BE2C (cell line): ENCODE results near the gene ANO1.

Source experiments
- DNase-seq: peaks from one replicate; pipeline ENCODE4 v3.0.0-alpha.2; 2020
- H3K27me3 ChIP-seq: fragments of 250-450 bp; sonication (Bioruptor Pico); 2 replicates; pipeline ENCODE4 v1.5.1; 2020; ENCODE audit warnings: mild to moderate bottlenecking
- H3K36me3 ChIP-seq: fragments of 250-450 bp; sonication (Bioruptor Pico); 2 replicates; pipeline ENCODE4 v1.5.1; 2020; ENCODE audit warnings: mild to moderate bottlenecking
- H3K4me1 ChIP-seq: fragments of 250-450 bp; sonication (Bioruptor Pico); 2 replicates; pipeline ENCODE4 v1.5.1; 2020
- H3K4me3 ChIP-seq: 2 replicates; pipeline ENCODE4 v1.5.1; 2011; ENCODE audit warnings: low read depth, low read length
- H3K9me3 ChIP-seq: fragments of 250-450 bp; sonication (Bioruptor Pico); 2 replicates; pipeline ENCODE4 v1.5.1; 2020
- CTCF ChIP-seq: IDR thresholded peaks from 2 replicates; pipeline ENCODE4 v1.5.1; 2012; ENCODE audit warnings: mild to moderate bottlenecking, low read depth, low read length

Gene ANO1

GRCh38 chr11:70059971-70060370 is 18.1 kb upstream of the ANO1 start:
- no peak overlapping the region for H3K4me3 ChIP-seq
- H3K9me3 ChIP-seq, result no peaks in the 10 kb centered on the region
- H3K36me3 ChIP-seq, result no peaks in the 10 kb centered on the region
- peaks cover 4% of the 10 kb centered on the region; the same call in 1 of the 2 replicates for H3K4me1 ChIP-seq
- DNase-seq, result no peak
- H3K27me3 ChIP-seq, result no peaks in the 10 kb centered on the region
- no peak for TF ChIP-seq CTCF

GRCh38 chr11:70060611-70061293 is 17.4 kb upstream of the ANO1 start:
- TF ChIP-seq CTCF, result no peak
- no peak for DNase-seq
- H3K27me3 ChIP-seq, result no peaks in the 10 kb centered on the region
- H3K36me3 ChIP-seq, result no peaks in the 10 kb centered on the region
- H3K4me1 ChIP-seq, result peaks cover 4% of the 10 kb centered on the region; the same call in 1 of the 2 replicates
- no peak overlapping the region for H3K4me3 ChIP-seq
- H3K9me3 ChIP-seq, result no peaks in the 10 kb centered on the region

- Histone ChIP-seq H3K4me1 (peaks cover 4% of the 10 kb centered on the region; the same call in 1 of the 2 replicates), H3K4me3 (no peak overlapping the region), H3K9me3 (no peaks in the 10 kb centered on the region), H3K27me3 (no peaks in the 10 kb centered on the region), H3K36me3 (no peaks in the 10 kb centered on the region)
- DNase-seq, result no peak
- TF ChIP-seq CTCF, result no peak
Observed at GRCh38 chr11:70061734-70062133, 16.4 kb upstream of the ANO1 start.

GRCh38 chr11:70063121-70063520 is 15.0 kb upstream of the ANO1 start:
- DNase-seq, result no peak
- Histone ChIP-seq H3K36me3 (no peaks in the 10 kb centered on the region), H3K27me3 (no peaks in the 10 kb centered on the region), H3K9me3 (no peaks in the 10 kb centered on the region), H3K4me1 (no peaks in the 10 kb centered on the region), H3K4me3 (no peak overlapping the region)
- no peak for TF ChIP-seq CTCF

- no peaks in the 10 kb centered on the region for H3K36me3 ChIP-seq
- H3K27me3 ChIP-seq, result no peaks in the 10 kb centered on the region
- no peak overlapping the region for H3K4me3 ChIP-seq
- H3K4me1 ChIP-seq, result no peaks in the 10 kb centered on the region
- no peaks in the 10 kb centered on the region for H3K9me3 ChIP-seq
- no peak for DNase-seq
- TF ChIP-seq CTCF, result no peak
Observed at GRCh38 chr11:70063555-70063954, 14.6 kb upstream of the ANO1 start.

- 0 out of 2 replicates have a peak, but pooled peaks cover 4% of the 10 kb centered on the region for H3K27me3 ChIP-seq
- TF ChIP-seq CTCF, result no peak
- H3K4me3 ChIP-seq, result no peak overlapping the region
- H3K36me3 ChIP-seq, result no peaks in the 10 kb centered on the region
- no peaks in the 10 kb centered on the region for H3K4me1 ChIP-seq
- no peaks in the 10 kb centered on the region for H3K9me3 ChIP-seq
- DNase-seq, result no peak
Observed at GRCh38 chr11:70064008-70064725, 13.9 kb upstream of the ANO1 start.
